Activated naive CD8-positive, alpha-beta T cell treated with anti-CD3 and anti-CD28 coated beads, Interleukin-2, amount 10 ng/mL, durations not matched to agents 7 days and 5 days (primary cell): ENCODE data around the gene FADS3. TPM values are rescaled to one million over a fixed set of nuclear protein-coding genes. Genes with fewer than 3 reads are reported as not detected.

ENCODE experiments used
- ATAC-seq: fragments of 150-1000 bp; cut with Tn5 transposase; one replicate; pipeline ENCODE4 v1.10.0; 2021; ENCODE audit warnings: low read depth, moderate library complexity
- POLR2A ChIA-PET: fragments of 350-600 bp; sonication (Branson Sonifier 250); formaldehyde crosslinking; loops from one replicate; lab custom pipeline; 2021; ENCODE audit warnings: antibody characterized with exemption; lab: Charles Lee
- DNase-seq: peaks from one replicate; pipeline ENCODE4 v3.0.0; 2021
- H3K27ac Mint-ChIP-seq: one replicate; pipeline ENCODE4 v1.8.0; 2022; ENCODE audit warnings: mild to moderate bottlenecking, mixed read lengths
- H3K27me3 Mint-ChIP-seq: one replicate; pipeline ENCODE4 v1.8.0; 2022; ENCODE audit warnings: mild to moderate bottlenecking, moderate library complexity, mixed read lengths
- H3K36me3 Mint-ChIP-seq: one replicate; pipeline ENCODE4 v1.8.0; 2021; ENCODE audit warnings: mild to moderate bottlenecking, mixed read lengths
- H3K4me1 Mint-ChIP-seq: one replicate; pipeline ENCODE4 v1.8.0; 2021; ENCODE audit warnings: mixed read lengths
- H3K4me3 Mint-ChIP-seq: one replicate; pipeline ENCODE4 v1.8.0; 2022; ENCODE audit warnings: mild to moderate bottlenecking, moderate library complexity, mixed read lengths
- H3K9me3 Mint-ChIP-seq: one replicate; pipeline ENCODE4 v1.8.0; 2021; ENCODE audit warnings: mixed read lengths
- total RNA-seq, 2 experiments: library from RNA; stranded (reverse); gene quantifications; one replicate each; pipeline ENCODE4 v1.2.3, GENCODE V29; 2021

Gene FADS3
- total RNA-seq, 2 experiments from 2014 or later = 4.7 TPM

DNA sequence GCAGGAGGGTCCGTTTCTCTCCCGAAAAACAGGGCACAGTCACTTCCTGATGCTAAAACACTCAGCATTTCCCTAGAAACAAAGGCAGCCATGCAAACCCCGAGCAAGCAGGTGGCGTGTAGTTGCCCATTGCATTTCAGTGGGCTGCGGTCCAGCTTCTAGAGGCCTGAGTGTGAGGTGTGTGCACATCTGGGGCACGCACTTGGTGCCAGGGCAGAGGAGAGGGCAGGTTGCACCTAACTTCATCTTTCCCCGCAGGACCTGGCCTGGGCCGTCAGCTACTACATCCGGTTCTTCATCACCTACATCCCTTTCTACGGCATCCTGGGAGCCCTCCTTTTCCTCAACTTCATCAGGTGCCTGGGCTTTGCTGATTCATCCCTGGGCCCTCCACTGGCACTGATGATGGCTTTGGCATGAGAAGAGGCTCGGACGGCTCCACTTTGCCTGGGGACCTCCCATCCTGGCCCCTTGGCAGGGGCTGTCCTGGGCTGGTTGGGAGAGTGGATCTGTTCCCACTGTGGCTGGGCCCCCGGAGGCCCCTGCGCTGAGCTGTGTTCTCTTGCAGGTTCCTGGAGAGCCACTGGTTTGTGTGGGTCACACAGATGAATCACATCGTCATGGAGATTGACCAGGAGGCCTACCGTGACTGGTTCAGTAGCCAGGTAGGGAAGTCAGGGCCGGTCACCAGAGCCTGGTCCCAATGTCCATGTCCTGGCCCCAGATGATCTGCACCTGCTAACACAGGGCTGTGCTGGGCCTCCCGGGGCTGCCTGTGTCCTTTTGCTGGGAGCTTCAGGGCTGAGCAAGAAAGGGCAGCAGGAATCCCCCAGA lies 28.4 kb downstream of the FADS3 start:
- no peaks in the 10 kb centered on the region for H3K4me1 Mint-ChIP-seq
- H3K36me3 Mint-ChIP-seq = peaks cover 39% of the 10 kb centered on the region
- no peak for ATAC-seq
- H3K27me3 Mint-ChIP-seq = no peaks in the 10 kb centered on the region
- POLR2A ChIA-PET = no interaction called here
- H3K4me3 Mint-ChIP-seq = no peak overlapping the region
- no peak for DNase-seq
- no peaks in the 10 kb centered on the region for H3K9me3 Mint-ChIP-seq
- H3K27ac Mint-ChIP-seq = peak overlapping the region; percentile 56

DNA sequence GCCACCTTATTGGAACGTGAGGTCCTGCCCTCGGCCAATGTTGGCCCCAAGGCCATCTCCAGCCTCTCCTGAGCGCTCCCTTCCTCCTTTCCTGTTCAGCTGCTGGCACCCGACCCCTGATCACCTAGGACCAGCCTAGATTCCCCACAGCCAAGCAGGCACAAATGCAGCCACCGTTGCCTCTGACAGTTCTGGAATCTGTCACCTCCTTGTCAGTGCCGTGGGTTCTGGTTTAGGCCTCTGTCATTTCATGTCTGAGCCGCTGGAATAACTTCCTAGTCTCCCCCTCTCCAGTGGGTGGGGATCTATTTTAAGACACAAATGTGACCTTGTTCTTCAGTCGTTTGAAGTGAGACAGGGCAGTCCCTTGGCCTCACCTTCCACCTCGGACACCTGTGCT lies 29.7 kb downstream of the FADS3 start:
- DNase-seq = no peak

DNA sequence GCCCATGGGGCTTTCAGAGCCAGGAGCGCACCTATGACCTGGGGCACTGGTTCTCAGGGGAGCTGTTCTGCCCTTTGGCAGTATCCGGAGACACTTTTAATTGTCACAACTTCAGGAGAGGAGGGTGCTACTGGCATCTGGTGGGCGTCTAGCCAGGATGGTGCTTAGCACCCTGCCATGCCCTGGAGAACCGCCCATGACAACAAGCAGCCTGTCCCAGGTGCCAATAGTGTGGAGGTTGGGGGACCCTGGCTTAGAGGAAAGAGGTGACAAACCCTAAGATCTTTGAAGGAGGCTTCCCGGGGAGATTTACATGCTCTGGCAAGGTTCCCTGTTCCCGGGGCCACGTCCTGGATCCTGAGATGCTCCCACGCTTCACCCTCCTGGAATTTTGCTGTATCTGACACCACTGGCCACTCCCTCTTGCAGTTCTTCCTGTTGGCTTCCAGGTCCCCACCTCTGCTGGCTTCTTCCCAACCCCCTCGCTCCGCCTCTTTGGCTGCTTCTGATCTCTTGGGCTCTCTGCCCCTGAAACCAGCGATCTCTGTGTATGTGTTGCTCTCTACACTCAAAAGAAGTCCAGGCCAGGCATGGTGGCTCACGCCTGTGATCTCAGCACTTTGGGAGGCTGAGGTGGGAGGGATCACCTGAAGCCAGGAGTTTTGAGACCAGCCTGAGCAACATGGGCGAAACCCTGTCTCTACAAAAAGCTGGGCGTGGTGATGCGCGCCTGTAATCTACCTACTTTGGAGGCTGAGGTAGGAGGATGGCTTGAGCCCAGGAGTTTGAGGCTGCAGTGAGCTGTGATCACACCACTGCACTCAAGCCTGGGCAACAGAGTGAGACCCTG lies 31.1 kb downstream of the FADS3 start:
- no peaks in the 10 kb centered on the region for H3K27me3 Mint-ChIP-seq
- no peaks in the 10 kb centered on the region for H3K4me1 Mint-ChIP-seq
- ATAC-seq (no peak), DNase-seq (no peak)
- H3K9me3 Mint-ChIP-seq = no peaks in the 10 kb centered on the region
- no peak overlapping the region for H3K4me3 Mint-ChIP-seq
- POLR2A ChIA-PET = no interaction called here
- peak overlapping the region; percentile 30 for H3K27ac Mint-ChIP-seq
- H3K36me3 Mint-ChIP-seq = peaks cover 34% of the 10 kb centered on the region

More for the DNA sequence above, 29.7 kb downstream of the FADS3 start:
- ATAC-seq = no peak
- Mint-ChIP-seq H3K27ac (no peak overlapping the region), H3K27me3 (no peaks in the 10 kb centered on the region), H3K4me3 (no peak overlapping the region), H3K36me3 (peaks cover 39% of the 10 kb centered on the region), H3K4me1 (no peaks in the 10 kb centered on the region), H3K9me3 (no peaks in the 10 kb centered on the region)
- POLR2A ChIA-PET = no interaction called here

DNA sequence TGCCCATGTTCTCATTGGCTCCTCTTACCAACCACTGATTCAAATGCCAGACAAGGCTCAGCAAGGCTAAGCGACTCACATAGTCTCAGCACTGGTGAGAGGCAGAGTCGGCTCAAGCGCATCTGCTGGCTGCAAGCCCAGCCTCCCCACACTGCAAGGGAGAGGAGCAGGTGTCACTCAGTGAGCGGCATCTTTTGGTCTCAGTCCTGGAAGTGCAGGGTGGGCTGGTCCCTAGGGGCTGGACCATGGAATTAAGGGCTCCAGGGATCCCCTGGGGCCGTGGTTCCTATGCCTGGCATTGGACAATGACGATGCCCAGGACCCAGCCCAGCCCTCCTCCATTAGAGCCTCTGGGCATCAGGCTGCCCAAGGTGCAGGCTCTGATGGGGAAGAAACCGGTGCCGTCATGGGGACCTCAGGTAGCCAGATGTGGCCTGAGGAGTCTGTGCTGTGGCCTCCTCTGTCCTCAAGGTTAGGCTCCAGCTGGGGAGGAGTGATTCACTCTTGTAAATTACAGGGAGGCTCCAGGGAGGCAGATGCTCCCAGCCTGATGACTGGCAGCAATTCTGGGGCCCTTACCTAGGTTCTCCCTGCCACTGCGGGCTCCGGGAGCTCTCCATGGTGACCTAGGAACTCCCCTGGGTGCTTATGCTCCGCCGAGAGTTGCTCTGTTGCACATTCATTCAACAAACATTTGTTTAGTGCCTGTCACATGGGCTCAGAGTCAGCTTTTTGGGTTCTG lies 35.2 kb downstream of the FADS3 start:
- no peak overlapping the region for H3K27ac Mint-ChIP-seq
- no peaks in the 10 kb centered on the region for H3K9me3 Mint-ChIP-seq
- no peak overlapping the region for H3K4me3 Mint-ChIP-seq
- peaks cover 29% of the 10 kb centered on the region for H3K36me3 Mint-ChIP-seq
- ATAC-seq (no peak), DNase-seq (no peak)
- H3K27me3 Mint-ChIP-seq = no peaks in the 10 kb centered on the region
- POLR2A ChIA-PET = no interaction called here
- peaks cover 1% of the 10 kb centered on the region for H3K4me1 Mint-ChIP-seq

DNA sequence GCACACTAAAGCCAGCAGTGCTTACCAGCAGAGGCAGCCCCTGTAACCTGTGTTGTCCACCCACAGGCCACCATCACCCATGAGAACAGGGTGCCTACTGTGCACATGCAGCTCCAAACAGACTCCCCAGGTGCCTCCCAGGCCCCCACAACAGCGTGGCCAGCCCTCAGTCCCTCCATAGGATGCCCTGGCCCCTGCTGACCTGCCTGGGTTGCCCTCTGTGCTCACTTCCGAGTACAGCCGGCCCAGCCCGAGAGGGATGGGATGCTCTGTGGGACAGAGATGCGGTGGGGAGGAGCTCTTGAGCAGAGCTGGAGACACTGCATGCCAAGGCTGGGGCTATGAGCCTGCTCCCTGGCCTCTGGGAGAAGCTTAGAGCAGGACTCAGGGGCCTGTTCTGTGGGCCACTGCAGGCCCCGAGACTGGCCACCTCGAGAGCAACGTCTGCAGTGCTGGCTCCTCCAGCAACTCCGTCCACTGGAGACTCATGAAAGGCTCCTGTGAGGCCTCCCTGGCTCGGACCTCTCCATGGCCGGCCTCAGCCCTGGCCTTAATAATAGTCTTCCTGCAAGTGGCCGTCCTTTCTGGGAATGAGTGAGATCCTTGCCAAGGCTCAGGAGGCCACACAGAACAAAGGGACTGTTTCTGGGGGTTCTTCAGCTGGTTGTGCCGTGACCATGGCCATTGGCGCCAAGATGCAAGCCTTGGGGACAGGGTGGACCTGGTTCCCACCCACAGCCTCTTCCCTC lies 36.2 kb downstream of the FADS3 start:
- no peak overlapping the region for H3K4me3 Mint-ChIP-seq
- no peaks in the 10 kb centered on the region for H3K27me3 Mint-ChIP-seq
- POLR2A ChIA-PET = no interaction called here
- DNase-seq = no peak
- H3K4me1 Mint-ChIP-seq = peaks cover 1% of the 10 kb centered on the region
- H3K27ac Mint-ChIP-seq = no peak overlapping the region
- H3K9me3 Mint-ChIP-seq = no peaks in the 10 kb centered on the region
- peaks cover 26% of the 10 kb centered on the region for H3K36me3 Mint-ChIP-seq
- ATAC-seq = no peak

DNA sequence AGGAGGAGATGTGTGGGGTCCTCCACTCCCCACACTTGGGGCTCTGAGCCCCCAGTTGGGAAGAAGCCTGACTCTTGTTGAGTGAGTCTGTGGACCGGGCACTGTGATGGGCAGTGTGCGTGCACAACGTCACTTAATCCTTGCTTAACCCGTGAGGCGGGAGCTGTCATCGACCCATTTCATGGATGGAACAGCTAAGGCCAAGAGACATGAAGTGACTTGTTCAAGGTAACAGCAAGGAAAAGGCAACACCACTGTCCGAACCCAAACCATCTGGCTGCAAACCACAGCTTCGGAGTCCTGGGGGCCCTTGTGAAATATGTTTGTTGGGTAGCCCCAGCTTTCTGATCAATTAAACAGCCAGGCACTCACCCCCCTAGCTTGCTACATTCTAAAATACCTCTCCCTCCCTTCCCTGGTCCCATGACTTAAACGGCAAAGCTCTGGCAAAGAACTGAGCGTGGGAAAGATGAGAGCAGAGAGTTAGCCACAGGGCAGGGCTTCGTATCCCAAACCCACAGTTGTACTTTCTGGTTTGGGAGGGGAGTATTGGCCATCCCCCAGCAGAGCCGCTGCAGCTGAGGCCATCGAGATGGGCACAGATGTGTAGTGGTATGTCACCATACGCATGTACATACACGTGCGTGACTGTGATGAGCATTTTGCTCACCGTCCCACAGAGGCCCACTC lies 37.0 kb downstream of the FADS3 start:
- H3K4me1 Mint-ChIP-seq = peaks cover 1% of the 10 kb centered on the region
- POLR2A ChIA-PET = no interaction called here
- no peak overlapping the region for H3K4me3 Mint-ChIP-seq
- H3K27me3 Mint-ChIP-seq = no peaks in the 10 kb centered on the region
- DNase-seq (no peak), ATAC-seq (no peak)
- H3K9me3 Mint-ChIP-seq = no peaks in the 10 kb centered on the region
- H3K27ac Mint-ChIP-seq = no peak overlapping the region
- H3K36me3 Mint-ChIP-seq = peaks cover 26% of the 10 kb centered on the region

DNA sequence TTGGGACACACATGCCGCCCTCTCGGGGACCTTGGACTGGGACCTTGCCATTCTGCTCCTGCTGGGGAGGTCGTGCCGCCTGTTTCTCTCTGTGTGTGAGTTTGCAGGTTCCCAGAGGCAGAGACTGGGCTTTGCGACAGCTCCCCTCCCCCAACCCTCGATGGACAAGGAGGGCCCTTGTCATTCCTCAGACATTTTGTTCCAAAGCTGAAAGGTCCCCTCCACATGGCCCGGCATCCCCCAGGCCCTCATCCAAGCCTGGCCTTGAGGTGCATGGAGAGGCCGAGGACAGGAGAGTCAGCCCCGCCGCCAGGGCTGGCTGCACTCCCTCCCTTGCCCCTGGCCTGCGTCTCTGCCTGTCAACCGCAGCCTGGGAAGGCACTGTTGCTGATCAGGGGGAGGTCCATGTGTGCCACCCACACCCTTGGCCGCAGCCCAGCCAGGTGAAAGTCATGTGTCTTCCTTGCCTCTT lies 37.6 kb downstream of the FADS3 start:
- Mint-ChIP-seq H3K4me1 (peaks cover 1% of the 10 kb centered on the region), H3K36me3 (peaks cover 20% of the 10 kb centered on the region), H3K27me3 (no peaks in the 10 kb centered on the region), H3K9me3 (no peaks in the 10 kb centered on the region), H3K4me3 (no peak overlapping the region), H3K27ac (no peak overlapping the region)
- POLR2A ChIA-PET = no interaction called here
- DNase-seq (no peak), ATAC-seq (no peak)

DNA sequence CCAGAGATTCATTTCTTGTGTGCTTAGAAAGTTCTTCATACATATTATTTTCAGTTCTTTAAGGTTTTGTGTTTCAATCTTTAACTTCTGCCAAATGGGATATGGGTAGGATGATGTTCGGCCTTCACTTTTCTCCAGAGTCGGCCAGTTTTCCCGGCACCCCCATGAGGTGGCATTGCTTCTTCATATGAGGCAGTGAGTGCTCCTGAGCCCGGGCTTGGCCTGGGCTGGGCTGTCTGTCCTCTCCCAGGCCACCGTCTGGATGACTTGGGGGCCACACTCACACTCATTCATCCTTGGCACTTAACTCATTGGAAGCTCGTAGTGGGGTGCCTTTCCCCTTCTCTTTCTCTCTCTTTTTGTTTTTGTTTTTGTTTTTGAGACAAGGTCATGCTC lies 39.4 kb downstream of the FADS3 start:
- Mint-ChIP-seq H3K36me3 (peaks cover 37% of the 10 kb centered on the region), H3K9me3 (no peaks in the 10 kb centered on the region), H3K27me3 (no peaks in the 10 kb centered on the region), H3K27ac (no peak overlapping the region), H3K4me3 (no peak overlapping the region), H3K4me1 (peaks cover 4% of the 10 kb centered on the region)
- ATAC-seq = no peak
- no peak for DNase-seq
- POLR2A ChIA-PET = interaction anchor here (0.6 kb wide), 1 partner anchor 53 kb away, joined by 5 read pairs; no protein-coding TSS in a partner anchor

DNA sequence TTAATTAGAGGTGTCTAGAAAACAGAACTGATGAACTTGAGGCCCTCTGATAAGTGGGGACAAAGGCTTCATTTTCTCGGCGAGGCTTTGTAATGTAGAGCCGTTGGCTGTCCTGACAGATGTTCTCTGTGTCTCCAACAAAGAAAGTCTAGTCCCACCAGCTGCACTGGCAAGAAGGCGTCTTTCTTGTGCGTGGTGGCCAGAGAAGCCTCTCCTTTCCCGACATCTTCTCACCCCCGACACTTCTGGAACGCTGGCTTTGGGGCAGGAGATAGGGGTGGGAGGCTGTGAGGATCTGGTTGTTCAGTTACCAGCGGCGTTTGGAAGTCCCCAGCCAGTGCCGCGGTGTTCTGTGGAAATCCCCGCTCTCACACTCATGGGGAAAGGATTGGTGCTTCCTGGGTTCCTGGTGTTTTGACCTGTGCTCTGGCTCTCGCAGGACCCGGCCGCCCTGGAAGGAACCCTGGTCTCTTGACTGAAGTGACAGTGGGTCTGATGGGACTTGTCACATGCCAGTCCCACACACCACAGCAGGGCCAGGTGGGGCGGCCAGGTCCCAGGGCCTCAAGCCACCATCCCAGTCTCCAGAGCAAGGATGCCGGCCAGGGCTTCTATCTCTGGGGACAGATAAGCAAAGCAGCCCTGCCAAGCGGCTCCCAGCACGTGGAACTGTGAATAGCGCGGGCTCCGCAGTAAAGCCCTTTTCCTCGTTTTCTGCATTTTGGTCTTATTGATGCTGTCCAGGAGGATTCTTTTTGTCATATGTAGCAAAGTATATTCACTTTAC lies 40.0 kb downstream of the FADS3 start:
- H3K36me3 Mint-ChIP-seq = peaks cover 38% of the 10 kb centered on the region
- H3K4me1 Mint-ChIP-seq = peaks cover 4% of the 10 kb centered on the region
- H3K27me3 Mint-ChIP-seq = no peaks in the 10 kb centered on the region
- no peaks in the 10 kb centered on the region for H3K9me3 Mint-ChIP-seq
- POLR2A ChIA-PET = no interaction called here
- ATAC-seq = no peak
- no peak overlapping the region for H3K27ac Mint-ChIP-seq
- H3K4me3 Mint-ChIP-seq = no peak overlapping the region
- DNase-seq = no peak

DNA sequence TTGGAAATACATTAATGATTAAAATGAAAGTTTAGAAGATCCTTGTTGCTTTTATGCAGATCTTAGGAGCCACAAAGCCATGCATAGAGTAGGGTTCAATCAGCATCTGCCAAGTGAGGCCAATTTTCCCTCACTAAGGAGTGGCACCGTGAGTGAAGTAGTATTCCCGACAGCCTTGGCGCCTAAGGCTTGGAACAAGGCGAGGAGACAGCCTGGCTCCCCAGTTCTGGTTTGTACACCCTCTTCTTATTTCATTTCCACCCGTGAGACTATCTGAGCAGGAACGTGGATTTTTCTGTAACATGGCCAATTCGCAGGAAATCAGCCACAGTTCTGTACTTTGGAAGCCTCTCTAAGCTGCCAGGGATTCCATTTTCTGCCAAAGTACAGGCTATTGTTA lies 40.7 kb downstream of the FADS3 start:
- POLR2A ChIA-PET = no interaction called here
- H3K36me3 Mint-ChIP-seq = peaks cover 43% of the 10 kb centered on the region

DNA sequence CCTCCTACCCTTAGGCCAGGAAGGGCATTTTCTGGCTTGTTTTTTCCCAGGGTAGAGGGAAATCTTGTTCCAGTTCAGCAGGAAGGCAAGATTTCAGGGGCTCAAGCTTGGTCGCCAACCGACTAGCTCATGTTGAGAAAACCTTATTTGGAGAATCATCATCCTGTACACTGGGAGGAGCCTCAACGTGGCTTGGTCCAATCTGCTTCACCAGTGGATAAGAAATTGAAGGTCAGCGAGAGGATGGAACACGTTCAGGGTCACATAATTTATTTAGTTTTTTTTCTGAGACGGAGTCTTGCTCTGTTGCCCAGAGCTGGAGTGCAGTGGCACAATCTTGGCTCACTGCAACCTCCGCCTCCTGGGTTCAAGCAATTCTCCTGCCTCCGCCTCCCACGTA lies 42.7 kb downstream of the FADS3 start:
- no peak for ATAC-seq
- Mint-ChIP-seq H3K4me3 (no peak overlapping the region), H3K36me3 (peaks cover 50% of the 10 kb centered on the region), H3K27me3 (no peaks in the 10 kb centered on the region), H3K9me3 (no peaks in the 10 kb centered on the region), H3K4me1 (peaks cover 6% of the 10 kb centered on the region), H3K27ac (no peak overlapping the region)
- DNase-seq = no peak
- POLR2A ChIA-PET = no interaction called here

More for the DNA sequence above, 40.7 kb downstream of the FADS3 start:
- Mint-ChIP-seq H3K27me3 (no peaks in the 10 kb centered on the region), H3K4me1 (peaks cover 6% of the 10 kb centered on the region), H3K9me3 (no peaks in the 10 kb centered on the region), H3K27ac (no peak overlapping the region), H3K4me3 (no peak overlapping the region)
- ATAC-seq (no peak), DNase-seq (no peak)
